HG03135 (cell line): ENCODE measurements around the gene CLMN.
"Not testable (repeated sequence)": the region's sequence is repeated elsewhere in the genome, so short reads cannot be mapped to it uniquely, and the experiment has no call there.

ENCODE experiments used
- ATAC-seq: cut with Tn5 transposase; IDR thresholded peaks from one replicate; pipeline ENCODE4 v1.9.1; 2021; ENCODE audit warnings: mild to moderate bottlenecking, moderate library complexity; ENCODE audit not compliant: unreplicated experiment

CLMN gene

GRCh38 chr14:95142208-95142607 lies 177.5 kb downstream of the CLMN start:
- ATAC-seq, result no peak

- ATAC-seq, result no peak
These were observed 178.0 kb downstream of the CLMN start for GRCh38 chr14:95141684-95142083.

- ATAC-seq, result no peak
These were observed 179.4 kb downstream of the CLMN start for GRCh38 chr14:95140060-95140858.

GRCh38 chr14:95138876-95139275 lies 180.8 kb downstream of the CLMN start:
- no peak for ATAC-seq

- ATAC-seq, result not testable (repeated sequence)
These were observed 181.3 kb downstream of the CLMN start for GRCh38 chr14:95138455-95138854.

DNA sequence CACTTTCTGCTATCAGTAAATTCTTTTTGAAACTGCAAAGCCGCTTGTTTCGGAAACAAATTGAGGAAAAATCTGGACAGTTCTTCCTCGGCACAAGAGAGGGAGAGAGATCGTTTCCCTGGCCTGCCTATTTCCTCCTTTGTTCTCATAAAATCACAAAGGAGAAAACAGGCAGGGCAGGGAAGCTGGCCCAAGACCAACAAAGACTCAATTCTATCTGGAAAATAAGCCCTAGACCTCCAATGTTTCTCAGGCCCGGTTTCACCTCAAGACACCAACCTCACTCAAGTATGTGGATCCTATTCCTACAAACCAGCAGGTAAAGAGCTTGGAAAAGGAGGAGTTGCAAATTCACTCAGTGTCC lies 181.9 kb downstream of the CLMN start:
- no peak for ATAC-seq

DNA sequence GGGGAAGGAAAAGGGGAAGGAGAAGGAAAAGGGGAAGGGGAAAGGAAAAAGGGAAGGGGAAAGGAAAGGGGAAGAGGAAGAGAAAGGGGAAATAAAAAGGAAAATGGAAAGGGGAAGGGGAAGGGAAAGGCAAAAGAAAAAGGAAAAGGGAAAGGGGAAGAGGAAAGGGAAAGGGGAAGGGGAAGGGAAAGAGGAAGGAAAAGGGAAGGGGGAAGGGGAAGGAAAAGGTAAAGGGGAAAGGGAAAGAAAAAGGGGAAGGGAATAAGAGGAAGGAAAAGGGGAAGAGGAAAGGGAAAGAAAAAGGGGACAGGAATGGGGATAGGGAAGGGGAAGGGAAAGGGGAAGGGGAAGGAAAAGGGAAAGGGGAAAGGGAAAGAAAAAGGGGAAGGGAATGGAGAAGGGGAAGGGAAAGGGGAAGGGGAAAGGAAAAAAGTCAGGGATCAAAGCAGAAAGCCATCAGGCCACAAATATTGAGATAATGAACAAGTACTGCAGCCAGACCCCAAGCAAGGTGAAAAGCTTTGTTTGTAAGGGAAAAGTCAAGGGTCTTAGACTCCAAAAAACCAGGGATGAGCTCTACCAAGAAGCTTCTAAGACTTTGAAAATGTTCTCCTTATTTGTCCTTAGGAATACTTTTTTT lies 182.4 kb downstream of the CLMN start:
- ATAC-seq, result no peak

- no peak for ATAC-seq
These were observed 183.1 kb downstream of the CLMN start for GRCh38 chr14:95136631-95137030.

GRCh38 chr14:95134304-95134933 lies 185.3 kb downstream of the CLMN start:
- ATAC-seq, result no peak

GRCh38 chr14:95133282-95133681 lies 186.4 kb downstream of the CLMN start:
- no peak for ATAC-seq

DNA sequence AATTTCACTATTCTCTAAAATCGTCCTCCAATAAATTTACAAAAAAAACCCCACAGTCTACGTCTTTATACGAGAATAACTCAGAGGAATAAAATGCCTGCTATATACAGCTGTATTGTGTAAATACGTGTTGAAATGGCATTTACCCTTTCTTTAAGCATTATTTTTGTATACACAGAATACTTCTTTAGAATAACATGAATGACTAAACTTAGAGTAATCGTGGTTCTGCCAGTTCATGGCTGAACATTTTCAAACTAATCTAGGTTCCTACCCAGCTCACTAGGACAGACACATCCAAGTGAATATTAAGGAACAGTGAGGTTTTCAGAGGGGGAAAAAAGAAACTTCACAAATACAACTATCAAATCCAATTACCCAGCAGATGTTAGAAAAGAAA lies 186.9 kb downstream of the CLMN start:
- ATAC-seq, result no peak
